ENCODE results near the gene FAM181A. TPM values are rescaled to one million over a fixed set of nuclear protein-coding genes. Genes with fewer than 3 reads are reported as not detected.

Gene FAM181A
- total and polyA plus RNA-seq, 10 donors = not detected

GRCh38 chr14:93957333-93957710, 30.2 kb downstream of the FAM181A start:
- Histone ChIP-seq H3K36me3 (no peaks in the 10 kb centered on the region), H3K27me3 (replicated peaks in 1 of 7) (no peaks in the 10 kb centered on the region), H3K27ac (peak overlapping the region in 5 of 8 donors; percentile 23 to 92 (median 84)), H3K9me3 (no peaks in the 10 kb centered on the region), H3K4me1 (peaks cover 63 to 98% (median 93%) of the 10 kb centered on the region in 6 donors), H3K4me3 (no peak overlapping the region)
- WGBS, 5 donors = 82 to 92% (median 88%) methylated on average over 7 of the region's 7 CpGs
- intact Hi-C loops (cut with DNase I; ENCODE audit: low total_unique reads) = no loop called here
- TF ChIP-seq POLR2AphosphoS5 (IDR thresholded peaks at IDR 0.05) = no peak
- TF ChIP-seq POLR2A (IDR thresholded peaks at IDR 0.05) = no peak
- TF ChIP-seq CTCF (IDR thresholded peaks at IDR 0.05 in 8 of 11, conservative IDR thresholded peaks at IDR 0.05 in 3 of 11) = no peak
- no peak for DNase-seq

- intact Hi-C loops (cut with DNase I; ENCODE audit: low total_unique reads) = no loop called here
Observed at GRCh38 chr14:93957751-93958566, 30.8 kb downstream of the FAM181A start.

GRCh38 chr14:93958567-93959238, 31.6 kb downstream of the FAM181A start:
- no peak for TF ChIP-seq POLR2AphosphoS5 (IDR thresholded peaks at IDR 0.05)
- TF ChIP-seq POLR2A (IDR thresholded peaks at IDR 0.05) = no peak
- TF ChIP-seq CTCF (IDR thresholded peaks at IDR 0.05 in 8 of 11, conservative IDR thresholded peaks at IDR 0.05 in 3 of 11) = no peak
- no peak for DNase-seq
- Histone ChIP-seq H3K4me1 (peaks cover 66 to 100% (median 99%) of the 10 kb centered on the region in 6 donors), H3K27ac (peak overlapping the region; percentile 48 to 92 (median 72)), H3K9me3 (no peaks in the 10 kb centered on the region), H3K36me3 (no peaks in the 10 kb centered on the region), H3K27me3 (replicated peaks in 1 of 7) (no peaks in the 10 kb centered on the region), H3K4me3 (peak overlapping the region in 1 of 8 donors; percentile 21)
- intact Hi-C loops (cut with DNase I; ENCODE audit: low total_unique reads) = no loop called here
- 69 to 88% (median 82%) methylated on average over 6 to 7 of the region's 7 CpGs for WGBS, 5 donors

More at GRCh38 chr14:93957751-93958566, 30.8 kb downstream of the FAM181A start:
- TF ChIP-seq POLR2AphosphoS5 (IDR thresholded peaks at IDR 0.05) (no peak), POLR2A (IDR thresholded peaks at IDR 0.05) (no peak), CTCF (IDR thresholded peaks at IDR 0.05 in 8 of 11, conservative IDR thresholded peaks at IDR 0.05 in 3 of 11) (no peak)
- Histone ChIP-seq H3K4me3 (no peak overlapping the region), H3K36me3 (no peaks in the 10 kb centered on the region), H3K27me3 (replicated peaks in 1 of 7) (no peaks in the 10 kb centered on the region), H3K9me3 (no peaks in the 10 kb centered on the region), H3K4me1 (peaks cover 64 to 100% (median 97%) of the 10 kb centered on the region in 6 donors), H3K27ac (peak overlapping the region in 5 of 8 donors; percentile 17 to 92 (median 84))
- WGBS, 5 donors = 92 to 96% (median 94%) methylated on average over 16 of the region's 16 CpGs
- DNase-seq = no peak

Data from spleen (tissue), 11 donors.